Chondrocyte (in vitro differentiated cells): ENCODE data around the gene TSPAN9. TPM values are rescaled to one million over a fixed set of nuclear protein-coding genes. Genes with fewer than 3 reads are reported as not detected.

ENCODE experiments used
- DNase-seq: peaks from one replicate; pipeline ENCODE4 v3.0.0; 2021; ENCODE audit warnings: mixed read lengths, low spot score
- H3K27ac Mint-ChIP-seq: one replicate; pipeline ENCODE4 v1.8.0; 2021; ENCODE audit warnings: mild to moderate bottlenecking, moderate library complexity, mixed read lengths; ENCODE audit not compliant: unreplicated experiment
- H3K27me3 Mint-ChIP-seq: 2 replicates; pipeline ENCODE4 v1.8.0; 2021; ENCODE audit warnings: low read depth, mixed read lengths
- H3K36me3 Mint-ChIP-seq: 2 replicates; pipeline ENCODE4 v1.8.0; 2021; ENCODE audit warnings: low read depth, mixed read lengths
- H3K4me1 Mint-ChIP-seq: 2 replicates; pipeline ENCODE4 v1.8.0; 2021; ENCODE audit warnings: low read depth, mild to moderate bottlenecking, mixed read lengths
- H3K4me3 Mint-ChIP-seq: one replicate; pipeline ENCODE4 v1.8.0; 2021; ENCODE audit warnings: mild to moderate bottlenecking, moderate library complexity, mixed read lengths; ENCODE audit not compliant: unreplicated experiment
- H3K9me3 Mint-ChIP-seq: 2 replicates; pipeline ENCODE4 v1.8.0; 2021; ENCODE audit warnings: low read depth, mixed read lengths
- total RNA-seq: library from RNA; stranded (reverse); gene quantifications from 3 replicates; pipeline ENCODE4 v1.2.1, GENCODE V29; 2021
- TF ChIP-seq, protein P1 (sequence below): fragments of 200-600 bp; sonication (generic); IDR thresholded peaks from 2 replicates; pipeline ENCODE4 v1.5.0; 2021; ENCODE audit warnings: antibody characterized with exemption, mild to moderate bottlenecking, moderate library complexity

TSPAN9 gene
- total RNA-seq, 1 donor from 2014 or later = 50.4 TPM

DNA sequence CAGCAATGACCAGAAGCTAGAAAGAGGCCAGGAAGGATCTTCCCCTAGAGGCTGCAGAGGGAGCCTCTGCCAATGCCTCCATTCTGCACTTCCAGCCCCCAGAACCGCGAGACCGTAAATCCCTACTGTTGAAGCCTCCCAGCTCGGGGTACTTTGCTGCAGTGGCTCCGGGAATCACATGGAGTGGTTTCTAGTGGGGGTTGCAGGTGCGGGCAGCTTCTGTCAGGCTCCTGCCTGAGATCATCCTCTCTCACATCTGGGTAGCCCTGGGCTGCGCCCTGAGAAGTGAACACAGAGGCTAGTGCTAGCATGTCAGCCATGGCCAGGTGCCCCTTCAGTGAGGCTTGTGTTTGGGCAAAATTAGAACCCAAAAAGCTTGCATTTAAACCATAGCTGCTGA lies 67.3 kb downstream of the TSPAN9 start:
- H3K4me1 Mint-ChIP-seq = peaks cover 19% of the 10 kb centered on the region
- TF ChIP-seq, protein P1, sequence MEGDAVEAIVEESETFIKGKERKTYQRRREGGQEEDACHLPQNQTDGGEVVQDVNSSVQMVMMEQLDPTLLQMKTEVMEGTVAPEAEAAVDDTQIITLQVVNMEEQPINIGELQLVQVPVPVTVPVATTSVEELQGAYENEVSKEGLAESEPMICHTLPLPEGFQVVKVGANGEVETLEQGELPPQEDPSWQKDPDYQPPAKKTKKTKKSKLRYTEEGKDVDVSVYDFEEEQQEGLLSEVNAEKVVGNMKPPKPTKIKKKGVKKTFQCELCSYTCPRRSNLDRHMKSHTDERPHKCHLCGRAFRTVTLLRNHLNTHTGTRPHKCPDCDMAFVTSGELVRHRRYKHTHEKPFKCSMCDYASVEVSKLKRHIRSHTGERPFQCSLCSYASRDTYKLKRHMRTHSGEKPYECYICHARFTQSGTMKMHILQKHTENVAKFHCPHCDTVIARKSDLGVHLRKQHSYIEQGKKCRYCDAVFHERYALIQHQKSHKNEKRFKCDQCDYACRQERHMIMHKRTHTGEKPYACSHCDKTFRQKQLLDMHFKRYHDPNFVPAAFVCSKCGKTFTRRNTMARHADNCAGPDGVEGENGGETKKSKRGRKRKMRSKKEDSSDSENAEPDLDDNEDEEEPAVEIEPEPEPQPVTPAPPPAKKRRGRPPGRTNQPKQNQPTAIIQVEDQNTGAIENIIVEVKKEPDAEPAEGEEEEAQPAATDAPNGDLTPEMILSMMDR = no peak
- peaks cover 2% of the 10 kb centered on the region for H3K36me3 Mint-ChIP-seq
- no peaks in the 10 kb centered on the region for H3K27me3 Mint-ChIP-seq
- H3K9me3 Mint-ChIP-seq = peaks cover 2% of the 10 kb centered on the region
- peak; percentile 77 for DNase-seq
- H3K4me3 Mint-ChIP-seq = no peak overlapping the region
- H3K27ac Mint-ChIP-seq = no peak overlapping the region

DNA sequence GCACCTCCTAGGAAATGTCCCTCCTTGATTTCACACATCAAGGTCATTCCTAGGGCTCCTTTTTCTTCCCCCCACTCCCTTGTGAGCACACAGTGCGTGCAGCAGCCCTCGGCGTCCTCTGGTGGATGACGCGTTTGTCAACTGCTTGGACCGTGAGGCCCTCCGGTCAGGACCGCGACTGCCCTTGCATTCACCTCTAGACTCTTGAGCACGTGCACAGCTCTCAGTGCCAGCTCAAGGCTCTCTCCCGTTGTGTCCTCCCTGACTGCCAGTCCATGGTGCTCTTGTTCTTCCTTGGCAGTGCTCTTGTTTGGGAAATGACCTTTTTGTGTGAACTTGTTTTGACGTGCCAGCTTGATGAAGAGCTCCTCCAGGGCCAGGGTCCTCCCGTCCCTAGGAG lies 67.9 kb downstream of the TSPAN9 start:
- peak; percentile 66 for DNase-seq
- Mint-ChIP-seq H3K4me3 (no peak overlapping the region), H3K4me1 (peaks cover 25% of the 10 kb centered on the region), H3K27me3 (no peaks in the 10 kb centered on the region), H3K36me3 (peaks cover 2% of the 10 kb centered on the region), H3K27ac (no peak overlapping the region), H3K9me3 (peaks cover 2% of the 10 kb centered on the region)
- TF ChIP-seq, protein P1 = no peak

DNA sequence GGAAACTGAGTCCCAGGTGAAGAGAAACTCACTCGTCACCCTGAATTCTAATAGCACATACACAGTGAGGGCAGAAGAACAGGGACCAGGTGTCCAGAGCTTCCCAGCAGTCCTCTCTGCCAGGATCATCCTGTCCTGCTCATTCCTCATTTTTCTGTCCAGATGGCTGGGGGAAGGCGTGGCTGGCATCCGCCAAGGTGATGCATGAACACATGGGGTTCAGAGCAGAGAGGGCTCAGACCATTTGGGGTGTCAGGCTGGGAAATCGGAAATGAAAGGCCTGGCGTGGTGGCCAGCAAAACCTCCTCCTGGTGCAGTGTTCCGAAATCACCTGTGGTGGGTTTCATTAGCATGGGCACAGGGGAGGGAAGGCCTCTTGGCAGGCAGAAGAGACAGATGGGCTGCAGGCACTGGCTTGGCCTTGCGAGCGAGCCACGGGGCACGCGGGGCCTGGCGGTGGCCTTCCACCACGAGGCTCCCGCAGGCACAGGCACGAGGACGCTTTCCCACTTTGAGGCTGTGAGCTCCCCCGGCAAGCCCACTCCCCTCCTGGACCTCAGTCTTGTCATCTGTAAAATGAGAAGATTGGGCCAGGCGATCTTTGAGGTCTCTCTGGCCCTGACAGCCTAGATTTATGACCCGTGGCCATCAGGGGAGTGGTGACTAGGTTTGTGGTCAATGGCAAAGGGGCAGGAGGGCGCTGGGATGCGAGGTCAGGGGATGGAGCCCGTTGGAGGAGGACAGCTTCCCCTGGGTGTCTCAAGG lies 68.5 kb downstream of the TSPAN9 start:
- Mint-ChIP-seq H3K4me1 (peaks cover 32% of the 10 kb centered on the region), H3K27ac (no peak overlapping the region), H3K27me3 (no peaks in the 10 kb centered on the region), H3K4me3 (no peak overlapping the region), H3K9me3 (peaks cover 2% of the 10 kb centered on the region), H3K36me3 (peaks cover 2% of the 10 kb centered on the region)
- peak; percentile 68 for DNase-seq
- TF ChIP-seq, protein P1 = no peak

DNA sequence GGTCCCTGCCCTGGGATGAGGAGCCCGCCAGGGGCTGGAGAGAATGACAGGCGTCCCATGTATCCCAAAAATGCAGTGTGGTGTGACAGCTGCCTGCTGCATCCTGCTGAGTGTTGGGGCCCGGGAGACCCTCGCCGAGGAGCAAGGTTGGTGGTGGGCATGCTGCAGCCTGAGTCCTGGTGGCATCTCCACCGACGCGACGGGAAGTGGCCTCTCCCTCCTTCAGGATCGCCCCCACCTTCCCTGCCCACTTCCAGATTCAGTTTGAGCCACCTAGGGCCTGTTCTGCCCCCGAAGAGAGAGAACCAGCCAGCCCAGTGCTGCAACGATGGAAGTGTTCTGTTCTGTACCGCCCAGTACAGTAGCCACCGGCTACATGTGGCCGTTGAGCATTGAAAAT lies 70.1 kb downstream of the TSPAN9 start:
- H3K27me3 Mint-ChIP-seq = no peaks in the 10 kb centered on the region

DNA sequence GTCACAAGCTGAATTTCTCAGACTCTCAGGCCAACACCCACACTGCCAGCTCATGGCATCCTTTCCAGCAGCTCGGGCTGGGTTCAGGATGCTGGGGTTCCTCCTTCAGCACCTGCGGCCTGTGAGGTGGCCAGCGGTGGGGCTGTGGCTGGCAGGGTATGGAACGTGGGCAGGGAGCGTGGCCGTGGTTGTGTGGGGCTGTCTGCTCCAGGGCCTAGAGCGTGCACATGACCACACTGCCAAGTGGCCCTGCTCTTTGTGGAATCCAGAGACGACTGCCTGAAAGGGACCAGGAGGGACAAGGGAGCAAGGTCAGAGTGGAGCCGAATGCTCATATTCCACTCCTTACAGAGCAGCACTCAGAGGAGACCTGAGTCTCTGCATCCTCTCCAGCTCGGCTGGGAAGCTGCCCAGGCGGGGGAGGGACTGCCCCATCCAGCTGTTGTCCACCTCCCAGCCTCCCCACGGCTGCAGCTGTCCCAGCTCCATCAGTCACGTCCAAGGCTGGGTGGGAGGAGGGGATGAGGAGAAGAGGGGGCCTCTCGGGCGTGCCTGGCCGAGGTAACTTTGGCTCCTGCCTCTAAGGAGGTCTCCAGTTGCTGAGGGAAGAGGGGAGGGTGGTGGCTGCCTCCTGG lies 71.3 kb downstream of the TSPAN9 start:
- Mint-ChIP-seq H3K27me3 (no peaks in the 10 kb centered on the region), H3K4me1 (peaks cover 52% of the 10 kb centered on the region), H3K9me3 (peaks cover 2% of the 10 kb centered on the region), H3K27ac (no peak overlapping the region), H3K4me3 (no peak overlapping the region), H3K36me3 (peaks cover 2% of the 10 kb centered on the region)
- no peak for DNase-seq
- TF ChIP-seq, protein P1 = no peak

More for the DNA sequence above, 70.1 kb downstream of the TSPAN9 start:
- no peak overlapping the region for H3K4me3 Mint-ChIP-seq
- H3K9me3 Mint-ChIP-seq = peaks cover 2% of the 10 kb centered on the region
- TF ChIP-seq, protein P1 = no peak
- peak; percentile 62 for DNase-seq
- H3K4me1 Mint-ChIP-seq = peaks cover 47% of the 10 kb centered on the region
- no peak overlapping the region for H3K27ac Mint-ChIP-seq
- H3K36me3 Mint-ChIP-seq = peaks cover 2% of the 10 kb centered on the region
